A549 (cell line): Measurements from ENCODE around the gene FAR2. TPM values are rescaled to one million over a fixed set of nuclear protein-coding genes. Genes with fewer than 3 reads are reported as not detected.

Source experiments
- ATAC-seq, 2 experiments: fragments of 200-7000 bp in 1 of 2; fragments of >200 bp in 1 of 2; cut with Nextera tagmentation in 1 of 2; cut with Tn5 transposase in 1 of 2; 3 replicates each; pipeline versions ENCODE4 v1.8.0 to v1.9.1; 2018 to 2020; ENCODE audit warnings: mild to moderate bottlenecking in 1 of 2, moderate library complexity in 1 of 2
- CTCF ChIA-PET: fragments of 300-600 bp; sonication (Branson Sonifier 250); formaldehyde crosslinking; extraction: SDS; loops from one replicate; lab custom pipeline; 2021; ENCODE audit warnings: antibody characterized with exemption, inconsistent platforms; lab: Yijun Ruan, JAX
- POLR2A ChIA-PET: fragments of 350-600 bp; formaldehyde crosslinking; extraction: SDS; loops from one replicate; lab custom pipeline; 2021; ENCODE audit warnings: antibody characterized with exemption, inconsistent platforms; lab: Yijun Ruan, JAX
- DNase-seq, 2 experiments: peaks; one replicate each; pipeline versions ENCODE4 v3.0.0 to v3.0.0-alpha.2; 2011 to 2016; ENCODE audit warnings: low read depth in 1 of 2, low spot score in 1 of 2
- FAIRE-seq: peaks from 2 replicates; lab custom pipeline; 2011; peaks lifted over from hg19 to GRCh38; lab: Jason Lieb, UNC
- H3K27ac ChIP-seq, 2 experiments: fragments of >200 bp; sonication (Bioruptor Twin); formaldehyde crosslinking; 3 replicates each; pipeline ENCODE4 v1.5.1; 2016 to 2017
- H3K4me1 ChIP-seq: fragments of >200 bp; sonication (Bioruptor Twin); formaldehyde crosslinking; 3 replicates; pipeline ENCODE4 v1.6.1; 2016
- H3K4me2 ChIP-seq: fragments of >200 bp; sonication (Bioruptor Twin); formaldehyde crosslinking; 3 replicates; pipeline ENCODE4 v1.6.1; 2016
- H3K4me3 ChIP-seq: fragments of >200 bp; sonication (Bioruptor Twin); formaldehyde crosslinking; 3 replicates; pipeline ENCODE4 v1.5.1; 2016
- H3K9me3 ChIP-seq: fragments of >200 bp; sonication (Bioruptor Twin); formaldehyde crosslinking; 3 replicates; pipeline ENCODE4 v1.6.1; 2016
- BCL3 ChIP-seq: fragments of >200 bp; sonication (Bioruptor Twin); formaldehyde crosslinking; IDR thresholded peaks from 3 replicates; pipeline ENCODE4 v1.6.1; 2016
- CEBPB ChIP-seq, 2 experiments: fragments of >200 bp in 1 of 2; sonication (Bioruptor Twin) in 1 of 2; formaldehyde crosslinking in 1 of 2; IDR thresholded peaks; 2 replicates each; pipeline ENCODE4 v1.6.1; 2012 to 2016
- CHD2 ChIP-seq: fragments of 150-350 bp; IDR thresholded peaks from 2 replicates; pipeline ENCODE4 v1.6.1; 2014; ENCODE audit warnings: low read length; ENCODE audit not compliant: partially characterized antibody
- E2F6 ChIP-seq: IDR thresholded peaks from 2 replicates; pipeline ENCODE4 v1.6.1; 2012; ENCODE audit warnings: low read depth, borderline replicate concordance
- EHF ChIP-seq: fragments of 250-450 bp; sonication (Bioruptor Pico); IDR thresholded peaks from 2 replicates; pipeline ENCODE4 v1.5.0; 2020; ENCODE audit warnings: mild to moderate bottlenecking
- EP300 ChIP-seq, 2 experiments: fragments of >200 bp; sonication (Bioruptor Twin); formaldehyde crosslinking; IDR thresholded peaks; 2 replicates in 1 of 2; 3 replicates in 1 of 2; pipeline ENCODE4 v1.6.1; 2016 to 2017
- ESRRA ChIP-seq: fragments of 150-350 bp; IDR thresholded peaks from 2 replicates; pipeline ENCODE4 v1.6.1; 2014; ENCODE audit warnings: mild to moderate bottlenecking, low read length, borderline replicate concordance
- FOXS1 ChIP-seq: fragments of 250-450 bp; sonication (Bioruptor Pico); IDR thresholded peaks from 2 replicates; pipeline ENCODE4 v1.5.0; 2020; ENCODE audit warnings: mild to moderate bottlenecking, moderate library complexity
- HDAC2 ChIP-seq: fragments of 200-600 bp; sonication (generic); IDR thresholded peaks from 2 replicates; pipeline ENCODE4 v1.6.1; 2016
- HEYL ChIP-seq: fragments of 250-450 bp; sonication (Bioruptor Pico); IDR thresholded peaks from 2 replicates; pipeline ENCODE4 v1.8.0; 2021; ENCODE audit warnings: mild to moderate bottlenecking, moderate library complexity
- HOXA7 ChIP-seq: fragments of 250-450 bp; sonication (Bioruptor Pico); IDR thresholded peaks from 2 replicates; pipeline ENCODE4 v1.5.0; 2020; ENCODE audit warnings: mild to moderate bottlenecking, moderate library complexity
- JUNB ChIP-seq: fragments of >200 bp; sonication (Bioruptor Twin); formaldehyde crosslinking; IDR thresholded peaks from 2 replicates; pipeline ENCODE4 v1.6.1; 2016
- KDM1A ChIP-seq: fragments of 200-600 bp; sonication (generic); IDR thresholded peaks from 2 replicates; pipeline ENCODE4 v1.6.1; 2016; ENCODE audit warnings: low read depth, mild to moderate bottlenecking
- MAX ChIP-seq: IDR thresholded peaks from 2 replicates; pipeline ENCODE4 v1.6.1; 2012
- MAZ ChIP-seq: fragments of 150-350 bp; IDR thresholded peaks from 2 replicates; pipeline ENCODE4 v1.6.1; 2014; ENCODE audit warnings: antibody characterized with exemption, low read depth, low read length, borderline replicate concordance
- MYC ChIP-seq: IDR thresholded peaks from 2 replicates; pipeline ENCODE4 v1.6.1; 2012; ENCODE audit warnings: mild to moderate bottlenecking, inconsistent platforms, low read length, improper control_type of control experiment, borderline replicate concordance
- NFE2L2 ChIP-seq: fragments of 150-350 bp; conservative IDR thresholded peaks from 2 replicates; pipeline ENCODE4 v1.6.1; 2014; ENCODE audit warnings: low read length
- PHF8 ChIP-seq: fragments of 200-600 bp; sonication (generic); IDR thresholded peaks from 2 replicates; pipeline ENCODE4 v1.6.1; 2016; ENCODE audit warnings: low read depth, mild to moderate bottlenecking, antibody characterized with exemption, moderate library complexity, borderline replicate concordance
- RARB ChIP-seq: fragments of 250-450 bp; sonication (Bioruptor Pico); IDR thresholded peaks from 2 replicates; pipeline ENCODE4 v1.8.0; 2021; ENCODE audit warnings: mild to moderate bottlenecking, moderate library complexity
- RFX5 ChIP-seq: fragments of 450-650 bp; IDR thresholded peaks from 2 replicates; pipeline ENCODE4 v1.7.1; 2014; ENCODE audit warnings: antibody characterized with exemption, mild to moderate bottlenecking, moderate library complexity
- SMC3 ChIP-seq: fragments of >200 bp; sonication (Bioruptor Twin); formaldehyde crosslinking; IDR thresholded peaks from 3 replicates; pipeline ENCODE4 v1.6.1; 2018; ENCODE audit warnings: inconsistent platforms
- SREBF2 ChIP-seq: fragments of 450-650 bp; IDR thresholded peaks from 2 replicates; pipeline ENCODE4 v1.6.1; 2014; ENCODE audit warnings: mild to moderate bottlenecking, moderate library complexity
- TP53 ChIP-seq: fragments of 250-450 bp; sonication (Bioruptor Pico); IDR thresholded peaks from 2 replicates; pipeline ENCODE4 v1.5.0; 2021; ENCODE audit warnings: mild to moderate bottlenecking, moderate library complexity
- WGBS: methylation state at CpG from one replicate; pipeline ENCODE4 v1.1.6; 2017; ENCODE audit errors: missing lambda C conversion rate; 5-methylcytosine and 5-hydroxymethylcytosine counted together
- polyA plus RNA-seq, 4 experiments: library from polyadenylated mRNA; depleted of rRNA in 3 of 4; stranded (reverse); fragments of >200 nt; fragmentation: RNase III in 1 of 4; extraction: RNeasy Plus Mini Kit Qiagen cat#74134 plus additional on column Dnase treatment in 1 of 4; gene quantifications; 2 replicates in 3 of 4; 3 replicates in 1 of 4; pipeline ENCODE4 v1.2.3, GENCODE V29; 2011 to 2017
- TF ChIP-seq, protein P1 (sequence below): fragments of 150-350 bp; IDR thresholded peaks from 2 replicates; pipeline ENCODE4 v1.6.1; 2014; ENCODE audit warnings: low read depth, mild to moderate bottlenecking, low read length
- TF ChIP-seq, protein P2 (sequence below): fragments of >200 bp; sonication (Bioruptor Twin); formaldehyde crosslinking; IDR thresholded peaks from 2 replicates; pipeline ENCODE4 v1.6.1; 2016
- TF ChIP-seq, protein P3 (sequence below): fragments of 250-450 bp; sonication (Bioruptor Pico); IDR thresholded peaks from 2 replicates; pipeline ENCODE4 v1.5.0; 2021; ENCODE audit warnings: mild to moderate bottlenecking, moderate library complexity, borderline replicate concordance
- TF ChIP-seq, protein P4 (sequence below): fragments of 250-450 bp; sonication (Bioruptor Pico); IDR thresholded peaks from 2 replicates; pipeline ENCODE4 v1.5.0; 2020; ENCODE audit warnings: low read depth, mild to moderate bottlenecking, moderate library complexity

FAR2 gene
- polyA plus RNA-seq, 2 of the 4 experiments (the other 2 are of a cell fraction), result 0.06 TPM; not detected in 1

GRCh38 chr12:29283969-29284700, 135.1 kb downstream of the FAR2 start:
- FAIRE-seq (no peak), ATAC-seq (no peak), DNase-seq (no peak)
- H3K27ac ChIP-seq, result no peak overlapping the region
- H3K4me1 ChIP-seq, result no peaks in the 10 kb centered on the region
- POLR2A ChIA-PET, result no interaction called here
- 36% methylated on average over 5 of the region's 5 CpGs for WGBS
- H3K4me3 ChIP-seq, result no peak overlapping the region
- CTCF ChIA-PET, result interaction anchor here (1.4 kb wide), 1 partner anchor 51 kb away, joined by 3 read pairs; no protein-coding TSS in a partner anchor
- no peak overlapping the region for H3K4me2 ChIP-seq
- no peak for TF ChIP-seq HDAC2
- TF ChIP-seq RARB, result no peak
- no peak for TF ChIP-seq ESRRA
- no peak for TF ChIP-seq E2F6
- TF ChIP-seq, protein P1, sequence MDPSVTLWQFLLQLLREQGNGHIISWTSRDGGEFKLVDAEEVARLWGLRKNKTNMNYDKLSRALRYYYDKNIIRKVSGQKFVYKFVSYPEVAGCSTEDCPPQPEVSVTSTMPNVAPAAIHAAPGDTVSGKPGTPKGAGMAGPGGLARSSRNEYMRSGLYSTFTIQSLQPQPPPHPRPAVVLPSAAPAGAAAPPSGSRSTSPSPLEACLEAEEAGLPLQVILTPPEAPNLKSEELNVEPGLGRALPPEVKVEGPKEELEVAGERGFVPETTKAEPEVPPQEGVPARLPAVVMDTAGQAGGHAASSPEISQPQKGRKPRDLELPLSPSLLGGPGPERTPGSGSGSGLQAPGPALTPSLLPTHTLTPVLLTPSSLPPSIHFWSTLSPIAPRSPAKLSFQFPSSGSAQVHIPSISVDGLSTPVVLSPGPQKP, result no peak
- no peak for TF ChIP-seq CHD2
- no peak for TF ChIP-seq BCL3
- TF ChIP-seq PHF8, result no peak
- TF ChIP-seq HEYL, result no peak
- TF ChIP-seq CEBPB (IDR thresholded peaks at IDR 0.05), result no peak
- TF ChIP-seq, all 56 proteins: peak for 0
- H3K9me3 ChIP-seq, result no peaks in the 10 kb centered on the region

- no peak for ATAC-seq
- no peak for TF ChIP-seq RFX5
- TF ChIP-seq JUNB, result no peak
- no peak for DNase-seq
- FAIRE-seq, result no peak
- Histone ChIP-seq H3K4me3 (no peak overlapping the region), H3K9me3 (no peaks in the 10 kb centered on the region), H3K4me1 (no peaks in the 10 kb centered on the region), H3K27ac (no peak overlapping the region), H3K4me2 (no peak overlapping the region)
- 40% methylated on average over 3 of the region's 3 CpGs for WGBS
- CTCF ChIA-PET, result no interaction called here
- POLR2A ChIA-PET, result no interaction called here
Observed at GRCh38 chr12:29286081-29286790, 137.2 kb downstream of the FAR2 start.

GRCh38 chr12:29287622-29288021, 138.5 kb downstream of the FAR2 start:
- FAIRE-seq (no peak), ATAC-seq (no peak), DNase-seq (no peak)
- POLR2A ChIA-PET, result no interaction called here
- H3K9me3 ChIP-seq, result no peaks in the 10 kb centered on the region
- no peaks in the 10 kb centered on the region for H3K4me1 ChIP-seq
- 0% methylated on average over 1 of the region's 1 CpG for WGBS
- H3K4me3 ChIP-seq, result no peak overlapping the region
- CTCF ChIA-PET, result no interaction called here
- H3K27ac ChIP-seq, result no peak overlapping the region
- H3K4me2 ChIP-seq, result no peak overlapping the region
- TF ChIP-seq TP53 (CRISPR knock-in tag) (no peak), RARB (no peak), HOXA7 (CRISPR knock-in tag) (no peak), MAZ (no peak), JUNB (no peak), FOXS1 (CRISPR knock-in tag) (no peak), SMC3 (no peak), NFE2L2 (no peak), EHF (no peak), EP300 (IDR thresholded peaks at IDR 0.05) (no peak), MAX (no peak), KDM1A (no peak), SREBF2 (no peak), MYC (no peak)
- TF ChIP-seq, protein P2, sequence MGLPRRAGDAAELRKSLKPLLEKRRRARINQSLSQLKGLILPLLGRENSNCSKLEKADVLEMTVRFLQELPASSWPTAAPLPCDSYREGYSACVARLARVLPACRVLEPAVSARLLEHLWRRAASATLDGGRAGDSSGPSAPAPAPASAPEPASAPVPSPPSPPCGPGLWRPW, result no peak
- TF ChIP-seq, protein P3, sequence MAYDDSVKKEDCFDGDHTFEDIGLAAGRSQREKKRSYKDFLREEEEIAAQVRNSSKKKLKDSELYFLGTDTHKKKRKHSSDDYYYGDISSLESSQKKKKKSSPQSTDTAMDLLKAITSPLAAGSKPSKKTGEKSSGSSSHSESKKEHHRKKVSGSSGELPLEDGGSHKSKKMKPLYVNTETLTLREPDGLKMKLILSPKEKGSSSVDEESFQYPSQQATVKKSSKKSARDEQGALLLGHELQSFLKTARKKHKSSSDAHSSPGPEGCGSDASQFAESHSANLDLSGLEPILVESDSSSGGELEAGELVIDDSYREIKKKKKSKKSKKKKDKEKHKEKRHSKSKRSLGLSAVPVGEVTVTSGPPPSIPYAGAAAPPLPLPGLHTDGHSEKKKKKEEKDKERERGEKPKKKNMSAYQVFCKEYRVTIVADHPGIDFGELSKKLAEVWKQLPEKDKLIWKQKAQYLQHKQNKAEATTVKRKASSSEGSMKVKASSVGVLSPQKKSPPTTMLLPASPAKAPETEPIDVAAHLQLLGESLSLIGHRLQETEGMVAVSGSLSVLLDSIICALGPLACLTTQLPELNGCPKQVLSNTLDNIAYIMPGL, result no peak
- TF ChIP-seq, protein P4, sequence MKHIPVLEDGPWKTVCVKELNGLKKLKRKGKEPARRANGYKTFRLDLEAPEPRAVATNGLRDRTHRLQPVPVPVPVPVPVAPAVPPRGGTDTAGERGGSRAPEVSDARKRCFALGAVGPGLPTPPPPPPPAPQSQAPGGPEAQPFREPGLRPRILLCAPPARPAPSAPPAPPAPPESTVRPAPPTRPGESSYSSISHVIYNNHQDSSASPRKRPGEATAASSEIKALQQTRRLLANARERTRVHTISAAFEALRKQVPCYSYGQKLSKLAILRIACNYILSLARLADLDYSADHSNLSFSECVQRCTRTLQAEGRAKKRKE, result no peak
